Heart left ventricle (tissue), 13 donors: Measurements from ENCODE around the gene MGAT4B.

Experiments used
- CTCF ChIP-seq, 12 donors: fragments of 200-600 bp; sonication (generic) in 4 of 12; IDR thresholded peaks; one replicate each; pipeline versions ENCODE4 v1.5.0 to v1.8.0; 2018 to 2022; ENCODE audit warnings: antibody characterized with exemption in 12 of 12, mild to moderate bottlenecking in 5 of 12
- POLR2A ChIP-seq, 2 donors: fragments of 450-650 bp; IDR thresholded peaks; one replicate each; pipeline ENCODE4 v1.6.1; 2017; ENCODE audit warnings: antibody characterized with exemption in 2 of 2, mild to moderate bottlenecking in 2 of 2, moderate library complexity in 2 of 2
- donor health status: ischemic (EF 13 %, LVEDD 7.1; RV severe dilation, severe dysfunction).
- donor health status: DM: no; HTN: yes; CAD: no.
- donor health status: DM: no; HTN: no; CAD: no.
- donor health status: ischemic (EF 25% LVEDD 6.9; RV normal size, moderate dysfunction).
- donor health status: ischemic (EF 25% LVEDD 5.7; RV mildly dilated, moderate dysfunction).
- donor health status: ischemic (EF 35%, LVEDD 5.7; RV mildly dilated, moderate dysfunction).
- donor health status: nonischemic (EF 11% LVEDD 7.7; RV severe dilation, severe dysfunction).
- donor health status: DM: yes; HTN: yes; CAD: no.
- donor health status: PGD.
- donor health status: ischemic (EF 29% LVEDD 5.4; RV normal size, mild dysfunction).
- donor health status: nonischemic (EF 23%, LVEDD 6.1; RV moderate dilation, normal function).

- no peak for TF ChIP-seq CTCF (IDR thresholded peaks at IDR 0.05)
- no peak for TF ChIP-seq POLR2A (IDR thresholded peaks at IDR 0.05)
These were observed 39.1 kb downstream of the MGAT4B start for GRCh38 chr5:179767496-179768100.
